Osteocyte (in vitro differentiated cells): ENCODE data around the gene LMAN2. TPM values are rescaled to one million over a fixed set of nuclear protein-coding genes. Genes with fewer than 3 reads are reported as not detected.
A peak's percentile ranks its signal among the peaks of the same experiment; 100 is the strongest.

Source experiments
- DNase-seq: peaks from one replicate; pipeline ENCODE4 v3.0.0; 2021; ENCODE audit warnings: mixed read lengths; ENCODE audit not compliant: unreplicated experiment; ENCODE audit errors: extremely low spot score
- H3K27ac Mint-ChIP-seq: one replicate; pipeline ENCODE4 v1.8.0; 2021; ENCODE audit warnings: mild to moderate bottlenecking, mixed read lengths; ENCODE audit not compliant: unreplicated experiment
- H3K27me3 Mint-ChIP-seq: one replicate; pipeline ENCODE4 v1.8.0; 2021; ENCODE audit warnings: mixed read lengths; ENCODE audit not compliant: unreplicated experiment
- H3K36me3 Mint-ChIP-seq: one replicate; pipeline ENCODE4 v1.8.0; 2021; ENCODE audit warnings: mixed read lengths; ENCODE audit not compliant: unreplicated experiment
- H3K4me1 Mint-ChIP-seq: one replicate; pipeline ENCODE4 v1.8.0; 2021; ENCODE audit warnings: mixed read lengths; ENCODE audit not compliant: unreplicated experiment
- H3K4me3 Mint-ChIP-seq: one replicate; pipeline ENCODE4 v1.8.0; 2021; ENCODE audit warnings: mild to moderate bottlenecking, moderate library complexity, mixed read lengths; ENCODE audit not compliant: unreplicated experiment
- H3K9me3 Mint-ChIP-seq: one replicate; pipeline ENCODE4 v1.8.0; 2021; ENCODE audit warnings: mixed read lengths; ENCODE audit not compliant: unreplicated experiment
- total RNA-seq: library from RNA; stranded (reverse); gene quantifications from 2 replicates; pipeline ENCODE4 v1.2.1, GENCODE V29; 2021
- TF ChIP-seq, protein P1 (sequence below): fragments of 200-600 bp; sonication (generic); IDR thresholded peaks from 2 replicates; pipeline ENCODE4 v1.5.0; 2021; ENCODE audit warnings: antibody characterized with exemption, mild to moderate bottlenecking, moderate library complexity

The LMAN2 gene
- total RNA-seq, 1 donor from 2014 or later, result 102 TPM

DNA sequence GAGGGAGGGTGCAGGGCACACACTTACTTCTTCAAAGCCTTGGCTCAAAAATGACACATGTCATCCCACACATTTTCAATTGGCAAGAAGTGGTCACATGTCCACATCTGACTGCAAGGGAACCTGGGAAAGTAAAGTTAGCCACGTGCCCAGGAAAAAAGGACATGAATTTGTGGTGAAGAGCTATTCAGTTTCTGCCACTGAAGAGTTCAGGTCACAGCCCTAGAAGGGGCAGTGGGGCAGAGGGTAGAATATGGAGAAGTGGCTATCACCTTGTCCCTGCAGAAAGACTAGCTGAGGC lies 4.3 kb upstream of the LMAN2 start:
- no peak overlapping the region for H3K27ac Mint-ChIP-seq

DNA sequence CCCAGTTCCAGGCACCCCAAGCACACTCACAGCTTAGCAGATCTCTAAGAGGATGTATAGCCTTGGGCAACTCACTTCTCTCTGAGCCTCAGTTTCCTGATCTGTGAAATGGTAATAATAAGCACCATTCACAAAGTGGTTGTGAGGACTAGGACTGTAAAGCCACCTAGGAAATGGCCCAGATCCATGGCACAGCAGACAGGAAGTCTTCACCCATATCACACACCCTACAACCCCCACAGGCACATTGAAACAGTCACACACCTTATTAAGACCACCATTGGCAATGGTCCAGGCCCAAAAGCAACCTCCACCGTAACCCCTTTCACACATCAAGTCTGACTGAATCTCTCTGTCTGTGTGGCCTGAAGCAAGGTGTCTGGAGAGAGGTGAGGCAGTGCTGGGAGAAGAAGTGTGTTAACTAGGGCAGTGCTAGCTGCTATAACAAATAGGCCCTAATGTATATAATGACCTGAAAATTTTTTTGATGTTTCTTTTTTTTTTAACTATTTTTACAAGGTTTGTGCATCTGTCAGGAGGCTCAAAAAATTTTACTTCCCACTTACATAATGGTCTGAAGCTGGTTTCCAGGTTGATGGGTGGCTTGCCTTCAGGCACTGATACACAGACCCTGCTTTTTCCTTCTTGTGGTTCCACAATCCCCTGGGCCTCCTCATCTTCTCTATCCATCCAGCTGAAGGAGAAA lies 3.8 kb upstream of the LMAN2 start:
- TF ChIP-seq, protein P1, sequence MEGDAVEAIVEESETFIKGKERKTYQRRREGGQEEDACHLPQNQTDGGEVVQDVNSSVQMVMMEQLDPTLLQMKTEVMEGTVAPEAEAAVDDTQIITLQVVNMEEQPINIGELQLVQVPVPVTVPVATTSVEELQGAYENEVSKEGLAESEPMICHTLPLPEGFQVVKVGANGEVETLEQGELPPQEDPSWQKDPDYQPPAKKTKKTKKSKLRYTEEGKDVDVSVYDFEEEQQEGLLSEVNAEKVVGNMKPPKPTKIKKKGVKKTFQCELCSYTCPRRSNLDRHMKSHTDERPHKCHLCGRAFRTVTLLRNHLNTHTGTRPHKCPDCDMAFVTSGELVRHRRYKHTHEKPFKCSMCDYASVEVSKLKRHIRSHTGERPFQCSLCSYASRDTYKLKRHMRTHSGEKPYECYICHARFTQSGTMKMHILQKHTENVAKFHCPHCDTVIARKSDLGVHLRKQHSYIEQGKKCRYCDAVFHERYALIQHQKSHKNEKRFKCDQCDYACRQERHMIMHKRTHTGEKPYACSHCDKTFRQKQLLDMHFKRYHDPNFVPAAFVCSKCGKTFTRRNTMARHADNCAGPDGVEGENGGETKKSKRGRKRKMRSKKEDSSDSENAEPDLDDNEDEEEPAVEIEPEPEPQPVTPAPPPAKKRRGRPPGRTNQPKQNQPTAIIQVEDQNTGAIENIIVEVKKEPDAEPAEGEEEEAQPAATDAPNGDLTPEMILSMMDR, result no peak
- Mint-ChIP-seq H3K4me3 (no peak overlapping the region), H3K36me3 (no peaks in the 10 kb centered on the region), H3K27ac (no peak overlapping the region), H3K9me3 (no peaks in the 10 kb centered on the region), H3K4me1 (peaks cover 9% of the 10 kb centered on the region), H3K27me3 (peaks cover 26% of the 10 kb centered on the region)
- DNase-seq, result no peak

More for the DNA sequence above, 4.3 kb upstream of the LMAN2 start:
- Mint-ChIP-seq H3K4me1 (peaks cover 4% of the 10 kb centered on the region), H3K36me3 (no peaks in the 10 kb centered on the region), H3K9me3 (no peaks in the 10 kb centered on the region), H3K4me3 (no peak overlapping the region), H3K27me3 (peaks cover 26% of the 10 kb centered on the region)
- TF ChIP-seq, protein P1, result no peak
- no peak for DNase-seq

- TF ChIP-seq, protein P1, result no peak
- H3K27ac Mint-ChIP-seq, result no peak overlapping the region
- H3K9me3 Mint-ChIP-seq, result no peaks in the 10 kb centered on the region
- H3K4me3 Mint-ChIP-seq, result no peak overlapping the region
- no peak for DNase-seq
- peaks cover 15% of the 10 kb centered on the region for H3K4me1 Mint-ChIP-seq
- H3K36me3 Mint-ChIP-seq, result no peaks in the 10 kb centered on the region
- H3K27me3 Mint-ChIP-seq, result peaks cover 21% of the 10 kb centered on the region
Observed at GRCh38 chr5:177354711-177355110, 3.2 kb upstream of the LMAN2 start.

DNA sequence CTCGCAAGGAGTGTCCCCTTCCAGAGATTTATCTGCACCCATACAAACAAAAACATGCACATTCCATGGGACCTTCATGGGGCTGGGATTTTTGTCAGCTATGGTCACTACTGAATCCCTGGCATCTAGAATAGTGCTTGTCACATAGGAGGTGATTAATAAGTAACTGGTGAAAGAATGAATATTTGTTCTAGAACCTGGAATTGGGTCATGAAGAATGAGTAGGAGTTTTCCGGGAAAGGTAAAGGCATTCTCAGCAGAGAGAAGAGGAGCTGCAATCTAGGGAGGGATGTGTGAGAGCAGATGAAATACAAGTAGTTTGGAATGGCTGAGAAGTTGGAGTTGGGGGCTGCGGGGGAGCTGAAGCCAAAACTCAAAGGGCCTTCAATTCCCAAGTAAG lies 2.8 kb upstream of the LMAN2 start:
- H3K4me1 Mint-ChIP-seq, result peaks cover 20% of the 10 kb centered on the region
- no peaks in the 10 kb centered on the region for H3K36me3 Mint-ChIP-seq
- H3K4me3 Mint-ChIP-seq, result no peak overlapping the region
- DNase-seq, result no peak
- peaks cover 21% of the 10 kb centered on the region for H3K27me3 Mint-ChIP-seq
- TF ChIP-seq, protein P1, result no peak
- no peak overlapping the region for H3K27ac Mint-ChIP-seq
- no peaks in the 10 kb centered on the region for H3K9me3 Mint-ChIP-seq

DNA sequence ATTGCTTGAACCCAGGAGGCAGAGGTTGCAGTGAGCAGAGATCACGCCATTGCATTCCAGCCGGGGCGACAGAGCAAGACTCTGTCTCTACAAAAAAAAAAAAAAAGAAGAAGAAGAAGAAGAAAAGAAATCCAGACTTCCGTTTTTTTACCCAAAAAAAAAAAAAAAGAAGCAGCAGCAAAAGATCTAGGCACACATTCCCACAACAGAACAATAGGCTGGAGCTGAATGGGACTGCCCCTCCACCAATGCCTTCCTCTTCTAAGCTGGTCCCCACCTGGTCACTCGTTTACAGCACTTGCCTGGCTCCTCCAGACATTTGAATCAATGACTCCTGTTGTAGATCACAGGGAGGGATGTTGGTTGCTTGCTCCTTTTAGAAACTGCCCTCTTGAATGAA lies 1.6 kb upstream of the LMAN2 start:
- H3K4me1 Mint-ChIP-seq, result peaks cover 24% of the 10 kb centered on the region
- no peaks in the 10 kb centered on the region for H3K9me3 Mint-ChIP-seq
- H3K27me3 Mint-ChIP-seq, result peaks cover 17% of the 10 kb centered on the region
- H3K27ac Mint-ChIP-seq, result no peak overlapping the region
- peak overlapping the region; percentile 26 for H3K4me3 Mint-ChIP-seq
- H3K36me3 Mint-ChIP-seq, result no peaks in the 10 kb centered on the region
- no peak for DNase-seq
- TF ChIP-seq, protein P1, result no peak
